ENCODE data around the gene RSRC2.
"Not testable (repeated sequence)": the region's sequence is repeated elsewhere in the genome, so short reads cannot be mapped to it uniquely, and the experiment has no call there.

RSRC2 gene

GRCh38 chr12:122517877-122518276 is 8.9 kb downstream of the RSRC2 start:
- DNase-seq: no peak

GRCh38 chr12:122516544-122517361 is 10.0 kb downstream of the RSRC2 start:
- DNase-seq: no peak

- no peak for DNase-seq
Measured at GRCh38 chr12:122515275-122515674, 11.5 kb downstream of the RSRC2 start.

GRCh38 chr12:122513660-122514059 is 13.1 kb downstream of the RSRC2 start:
- no peak for DNase-seq

- DNase-seq: not testable (repeated sequence)
Measured at GRCh38 chr12:122513028-122513427, 13.7 kb downstream of the RSRC2 start.

GRCh38 chr12:122508163-122508562 is 18.6 kb downstream of the RSRC2 start:
- no peak for DNase-seq

- DNase-seq: no peak
Measured at GRCh38 chr12:122506393-122506938, 20.3 kb downstream of the RSRC2 start.

- no peak for DNase-seq
Measured at GRCh38 chr12:122505419-122506051, 21.2 kb downstream of the RSRC2 start.

GRCh38 chr12:122503783-122504590 is 22.7 kb downstream of the RSRC2 start:
- no peak for DNase-seq

GRCh38 chr12:122503147-122503751 is 23.5 kb downstream of the RSRC2 start:
- DNase-seq: no peak

GRCh38 chr12:122501489-122501989 is 25.2 kb downstream of the RSRC2 start:
- no peak for DNase-seq

GRCh38 chr12:122500685-122501488 is 25.8 kb downstream of the RSRC2 start, which contains the start of gene ZCCHC8:
Gene ZCCHC8 (minus strand): TSS chr12:122500932. CDS start chr12:122500840, 92 bp downstream.
- DNase-seq: peak; percentile 93

- no peak for DNase-seq
Measured at GRCh38 chr12:122499991-122500684, 26.6 kb downstream of the RSRC2 start.

- no peak for DNase-seq
Measured at GRCh38 chr12:122495258-122495657, 31.5 kb downstream of the RSRC2 start.

- DNase-seq: not testable (repeated sequence)
Measured at GRCh38 chr12:122493222-122493621, 33.5 kb downstream of the RSRC2 start.

GRCh38 chr12:122491991-122492390 is 34.7 kb downstream of the RSRC2 start:
- no peak for DNase-seq

GRCh38 chr12:122489038-122489437 is 37.7 kb downstream of the RSRC2 start:
- DNase-seq: no peak

- DNase-seq: not testable (repeated sequence)
Measured at GRCh38 chr12:122487807-122488206, 38.9 kb downstream of the RSRC2 start.

GRCh38 chr12:122486805-122487426 is 39.8 kb downstream of the RSRC2 start:
- no peak for DNase-seq

- not testable (repeated sequence) for DNase-seq
Measured at GRCh38 chr12:122486360-122486759, 40.4 kb downstream of the RSRC2 start.

Measured in activated CD4-positive, CD25-positive, alpha-beta regulatory T cell treated with anti-CD3 and anti-CD28 coated beads, Interleukin-2, amount 50 U/mL, for 72 hours (primary cell).